Breast epithelium (tissue), 4 donors: ENCODE data around the gene PEX13. TPM values are rescaled to one million over a fixed set of nuclear protein-coding genes. Genes with fewer than 3 reads are reported as not detected.
"Not testable (repeated sequence)": the region's sequence is repeated elsewhere in the genome, so short reads cannot be mapped to it uniquely, and the experiment has no call there.

Experiments
- DNase-seq, 2 donors: peaks; one replicate each; pipeline ENCODE4 v3.0.0-alpha.2; 2019; ENCODE audit warnings: low spot score in 2 of 2
- H3K27ac ChIP-seq, 2 donors: fragments of 200-600 bp; sonication (generic) in 1 of 2; one replicate each; pipeline ENCODE4 v1.5.1; 2016 to 2019; ENCODE audit warnings: mild to moderate bottlenecking in 1 of 2
- H3K27me3 ChIP-seq, 2 donors: fragments of 200-600 bp; sonication (generic) in 1 of 2; one replicate each; pipeline versions ENCODE4 v1.5.1 to v1.6.0; 2017 to 2019; ENCODE audit warnings: control low read depth in 1 of 2, mild to moderate bottlenecking in 1 of 2
- H3K36me3 ChIP-seq: fragments of 200-600 bp; one replicate; pipeline ENCODE4 v1.5.1; 2019
- H3K4me1 ChIP-seq, 2 donors: fragments of 200-600 bp; sonication (generic); one replicate each; pipeline ENCODE4 v1.5.1; 2016 to 2019; ENCODE audit warnings: control low read depth in 1 of 2
- H3K4me3 ChIP-seq, 3 donors: fragments of 200-600 bp; sonication (generic); 1 replicate in 2 of 3; 2 replicates in 1 of 3; pipeline ENCODE4 v1.5.1; 2016 to 2019; ENCODE audit warnings: mild to moderate bottlenecking in 3 of 3, moderate library complexity in 2 of 3
- H3K9me3 ChIP-seq, 2 donors: fragments of 200-600 bp; sonication (generic) in 1 of 2; one replicate each; pipeline ENCODE4 v1.5.1; 2016 to 2019; ENCODE audit warnings: control low read depth in 1 of 2
- CTCF ChIP-seq, 3 donors: fragments of 450-650 bp; IDR thresholded peaks; one replicate each; pipeline ENCODE4 v1.5.1; 2016 to 2017; ENCODE audit warnings: antibody characterized with exemption in 3 of 3, mild to moderate bottlenecking in 3 of 3, moderate library complexity in 3 of 3
- POLR2A ChIP-seq: fragments of 450-650 bp; IDR thresholded peaks from one replicate; pipeline ENCODE4 v1.6.1; 2016; ENCODE audit warnings: antibody characterized with exemption, mild to moderate bottlenecking, moderate library complexity
- POLR2AphosphoS5 ChIP-seq, 3 donors: sonication (generic); formaldehyde crosslinking; IDR thresholded peaks; one replicate each; pipeline ENCODE4 v1.6.1; 2017; ENCODE audit warnings: antibody characterized with exemption in 3 of 3
- intact Hi-C: fragments of 100-400 bp; cut with DNase I; formaldehyde crosslinking; loops from one replicate; pipeline ENCODE4 v1.15.1; 2023; ENCODE audit warnings: low total_unique reads
- total RNA-seq, 3 donors: library from RNA; depleted of rRNA; stranded (reverse); fragments of >200 nt; gene quantifications; one replicate each; pipeline ENCODE4 v1.1.0, GENCODE V29; 2016

Gene PEX13
- total RNA-seq, 3 donors from 2014 or later = 25.1 to 58.2 (median 31.5) TPM

- Histone ChIP-seq H3K4me1 (no peaks in the 10 kb centered on the region), H3K27me3 (no peaks in the 10 kb centered on the region), H3K36me3 (no peaks in the 10 kb centered on the region), H3K4me3 (no peak overlapping the region), H3K9me3 (peaks cover 0 to 5% of the 10 kb centered on the region in 2 donors), H3K27ac (no peak overlapping the region)
- intact Hi-C loops = no loop called here
- no peak for DNase-seq
- TF ChIP-seq POLR2A (no peak), POLR2AphosphoS5 (IDR thresholded peaks at IDR 0.05) (no peak), CTCF (IDR thresholded peaks at IDR 0.05) (no peak)
Observed at GRCh38 chr2:61021228-61021660, 3.7 kb downstream of the PEX13 start.

DNA sequence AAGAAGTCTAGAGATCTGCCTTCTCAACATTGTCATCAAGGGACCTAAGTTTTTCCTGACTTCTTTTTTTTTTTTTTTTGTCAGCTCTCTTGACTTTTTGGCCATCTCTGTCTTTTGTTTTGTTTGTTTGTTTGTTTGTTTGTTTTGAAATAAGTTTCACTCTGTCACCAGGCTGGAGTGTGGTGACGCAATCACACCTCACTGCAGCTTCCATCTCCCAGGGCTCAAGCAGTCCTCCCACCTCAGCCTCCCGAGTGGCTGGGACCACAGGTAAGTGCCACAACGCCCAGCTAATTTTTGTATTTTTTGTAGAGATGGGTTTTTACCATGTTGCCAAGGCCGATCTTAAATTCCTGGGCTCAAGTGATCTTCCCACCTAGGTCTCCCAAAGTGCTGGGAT, 6.2 kb downstream of the PEX13 start:
- H3K4me1 ChIP-seq = no peaks in the 10 kb centered on the region
- no peaks in the 10 kb centered on the region for H3K36me3 ChIP-seq
- peaks cover 0 to 5% of the 10 kb centered on the region in 2 donors for H3K9me3 ChIP-seq
- H3K27me3 ChIP-seq = no peaks in the 10 kb centered on the region
- intact Hi-C loops = no loop called here
- no peak overlapping the region for H3K27ac ChIP-seq
- TF ChIP-seq POLR2AphosphoS5 (IDR thresholded peaks at IDR 0.05) (no peak), CTCF (IDR thresholded peaks at IDR 0.05) (no peak), POLR2A (no peak)
- DNase-seq = no peak
- no peak overlapping the region for H3K4me3 ChIP-seq

DNA sequence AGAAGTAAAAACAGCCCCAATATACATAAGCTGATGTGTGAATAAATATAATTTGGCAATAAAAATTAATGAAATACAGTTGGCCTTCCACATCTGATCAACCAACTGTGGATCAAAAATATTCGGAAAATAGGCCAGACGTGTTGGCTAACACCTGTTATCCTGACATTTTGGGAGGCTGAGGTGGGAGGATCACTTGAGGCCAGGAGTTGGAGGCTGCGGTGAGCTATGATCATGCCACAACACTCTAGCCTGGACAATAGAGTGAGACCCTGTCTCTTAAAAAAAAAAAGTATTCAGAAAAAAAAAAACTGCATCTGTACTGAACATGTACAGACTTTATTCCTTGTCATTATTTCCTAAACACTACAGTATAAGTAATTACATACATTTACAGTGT, 12.0 kb downstream of the PEX13 start:
- no peak for DNase-seq
- H3K4me1 ChIP-seq = no peaks in the 10 kb centered on the region
- TF ChIP-seq CTCF (IDR thresholded peaks at IDR 0.05) (no peak), POLR2A (no peak), POLR2AphosphoS5 (IDR thresholded peaks at IDR 0.05) (no peak)
- no peaks in the 10 kb centered on the region for H3K9me3 ChIP-seq
- H3K27me3 ChIP-seq = no peaks in the 10 kb centered on the region
- peaks cover 3% of the 10 kb centered on the region for H3K36me3 ChIP-seq
- no peak overlapping the region for H3K27ac ChIP-seq
- intact Hi-C loops = no loop called here
- no peak overlapping the region for H3K4me3 ChIP-seq

DNA sequence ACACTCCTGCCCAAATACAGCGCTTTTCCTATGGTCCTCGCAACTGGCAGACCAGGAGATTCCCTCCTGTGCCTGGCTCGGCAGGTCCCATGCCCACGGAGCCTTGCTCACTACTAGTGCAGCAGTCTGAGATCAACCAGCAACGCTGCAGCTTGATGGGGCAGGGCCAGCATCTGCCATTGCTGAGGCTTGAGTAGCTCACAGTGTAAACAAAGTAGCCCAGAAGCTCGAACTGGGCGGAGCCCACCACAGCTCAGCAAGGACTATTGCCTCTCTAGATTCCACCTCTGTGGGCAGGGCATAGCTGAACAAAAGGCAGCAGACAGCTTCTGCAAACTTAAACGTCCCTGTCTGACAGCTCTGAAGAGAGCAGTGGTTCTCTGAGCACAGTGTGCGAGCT, 17.1 kb downstream of the PEX13 start:
- H3K27ac ChIP-seq, DNase-seq, intact Hi-C loops: not testable (repeated sequence)

GRCh38 chr2:61036643-61037042, 19.1 kb downstream of the PEX13 start:
- intact Hi-C loops = not testable (repeated sequence)

More for the DNA sequence above, 17.1 kb downstream of the PEX13 start:
- H3K4me3 ChIP-seq, H3K4me1 ChIP-seq, H3K27me3 ChIP-seq, H3K36me3 ChIP-seq, H3K9me3 ChIP-seq: not testable (repeated sequence)

DNA sequence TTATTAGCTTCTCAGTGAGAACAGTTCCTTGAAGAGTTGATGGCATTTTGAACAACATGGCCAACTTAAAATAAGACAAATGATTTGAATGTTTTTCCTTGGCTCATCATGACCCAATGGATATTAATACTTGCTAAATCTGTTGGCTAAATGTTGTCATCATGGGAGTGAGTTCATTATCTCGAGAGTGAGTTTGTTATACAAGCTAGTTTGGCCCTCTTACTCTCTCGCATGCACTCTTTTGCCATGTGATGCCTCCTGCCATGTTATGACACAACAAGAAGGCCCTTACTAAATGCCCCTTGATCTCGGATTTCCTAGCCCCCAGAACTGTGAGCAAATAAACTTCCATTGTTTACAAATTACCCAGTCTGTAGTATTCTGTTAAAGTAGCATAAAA, 25.3 kb downstream of the PEX13 start:
- Histone ChIP-seq H3K9me3 (no peaks in the 10 kb centered on the region), H3K36me3 (no peaks in the 10 kb centered on the region), H3K4me3 (no peak overlapping the region), H3K4me1 (no peaks in the 10 kb centered on the region), H3K27me3 (no peaks in the 10 kb centered on the region), H3K27ac (no peak overlapping the region)
- DNase-seq = no peak
- intact Hi-C loops = no loop called here
- TF ChIP-seq POLR2AphosphoS5 (IDR thresholded peaks at IDR 0.05) (no peak), POLR2A (no peak), CTCF (IDR thresholded peaks at IDR 0.05) (no peak)

More at GRCh38 chr2:61036643-61037042, 19.1 kb downstream of the PEX13 start:
- not testable (repeated sequence) for DNase-seq, H3K9me3 ChIP-seq, H3K27me3 ChIP-seq, H3K36me3 ChIP-seq, H3K4me3 ChIP-seq, H3K4me1 ChIP-seq, H3K27ac ChIP-seq
